Left ventricle myocardium superior (tissue), 1 donor: Measurements from ENCODE around the gene CLNK. TPM values are rescaled to one million over a fixed set of nuclear protein-coding genes. Genes with fewer than 3 reads are reported as not detected.
"Not testable (repeated sequence)": the region's sequence is repeated elsewhere in the genome, so short reads cannot be mapped to it uniquely, and the experiment has no call there.

ENCODE experiments used
- ATAC-seq: fragments of 200-7000 bp; cut with Tn5 transposase; one replicate; pipeline ENCODE4 v1.9.1; 2020; ENCODE audit warnings: mild to moderate bottlenecking, moderate library complexity
- DNase-seq: peaks from one replicate; pipeline ENCODE4 v3.0.0-alpha.2; 2020
- intact Hi-C: fragments of 100-400 bp; cut with micrococcal nuclease; formaldehyde crosslinking; loops from one replicate; pipeline ENCODE4 v1.11.0; 2022
- total RNA-seq: library from RNA; stranded (reverse); fragmentation: NEBNext Ultra II Directional; extraction: Animal tissue kit (Norgen Biotek cat#: 25700); gene quantifications from one replicate; pipeline ENCODE4 v1.2.1, GENCODE V29; 2021
- donor health status: DM: no; HTN: yes; CAD: no; lungs with severe emphysema.

Gene CLNK
- total RNA-seq, 1 donor from 2014 or later = not detected

DNA sequence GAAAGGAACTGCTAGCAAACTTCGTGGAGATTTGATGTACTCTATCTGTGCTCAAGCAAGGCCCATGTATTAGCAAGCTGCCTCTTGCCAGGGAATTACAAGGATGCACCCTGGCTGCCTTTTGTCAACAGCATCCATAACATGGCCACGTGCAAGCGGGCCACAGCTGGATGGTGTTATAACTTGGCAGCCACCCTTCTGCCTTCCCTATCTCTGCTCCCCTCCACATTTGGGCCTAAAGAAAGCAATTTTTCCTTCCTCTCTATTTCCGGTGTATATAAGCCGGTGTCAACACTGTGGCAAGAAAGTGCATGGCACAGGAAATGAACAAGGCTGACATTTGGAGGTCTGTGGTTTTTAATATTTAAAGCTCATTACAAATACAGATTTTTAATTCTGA is 94.8 kb downstream of the CLNK start:
- intact Hi-C loops = no loop called here
- DNase-seq (no peak), ATAC-seq (no peak)

DNA sequence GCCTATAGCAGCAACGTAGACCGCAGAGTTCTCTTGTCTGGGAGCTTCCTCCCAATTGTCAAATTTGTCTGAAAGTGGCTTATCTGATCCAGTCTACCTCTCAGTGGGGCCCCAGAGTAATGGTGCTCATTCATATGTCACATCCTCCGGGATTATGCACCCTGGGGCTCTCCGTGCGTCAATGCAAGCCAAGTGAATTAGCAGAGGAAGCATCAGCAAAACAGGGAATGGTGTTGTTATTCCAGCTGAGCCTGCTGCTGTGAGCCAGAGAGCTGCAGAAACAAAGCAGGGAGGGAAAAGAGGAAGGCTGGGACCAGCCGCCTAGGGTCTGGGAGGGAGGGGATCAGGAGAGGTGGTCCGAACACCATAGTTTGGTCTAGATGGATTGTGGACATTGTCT is 95.2 kb downstream of the CLNK start:
- ATAC-seq (no peak), DNase-seq (no peak)
- intact Hi-C loops = no loop called here

DNA sequence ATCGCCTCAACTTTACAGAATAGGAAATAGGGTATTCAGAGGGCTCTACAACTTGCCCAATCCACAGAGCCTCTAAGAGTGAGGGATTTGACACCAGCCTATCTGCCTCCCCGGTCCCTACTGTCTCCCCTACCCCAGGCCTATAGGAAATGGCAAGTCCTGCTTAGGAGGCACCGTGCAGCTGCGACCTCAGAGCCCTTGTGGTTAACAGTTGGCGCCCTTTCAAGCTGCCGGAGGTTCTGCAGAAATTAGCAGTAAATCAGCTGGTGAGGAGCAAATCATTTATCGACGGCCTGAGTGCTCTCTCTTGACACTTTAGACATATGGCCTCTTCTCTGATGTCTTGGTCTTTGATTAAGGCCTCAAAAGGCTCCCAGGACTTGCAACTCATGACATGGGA is 96.9 kb downstream of the CLNK start:
- ATAC-seq (no peak), DNase-seq (no peak)
- intact Hi-C loops = no loop called here

DNA sequence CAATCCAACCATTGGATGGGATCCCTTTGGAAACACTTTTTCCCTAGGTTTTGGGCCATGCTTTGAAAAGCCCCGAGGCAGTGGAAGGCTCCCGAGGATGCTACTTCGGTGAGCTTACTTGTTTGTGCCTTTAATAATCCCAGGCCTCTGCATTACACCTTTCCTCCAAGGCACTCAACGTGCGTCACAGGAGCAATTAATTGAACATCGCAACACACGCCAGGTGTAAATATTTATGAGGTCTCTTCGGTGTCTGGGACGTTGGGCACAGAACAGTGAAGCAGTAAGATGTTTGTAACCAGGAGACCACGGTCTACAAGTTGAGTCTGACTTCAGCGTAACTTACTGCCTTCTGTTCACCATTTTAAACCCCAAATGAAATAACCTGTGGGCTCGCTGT is 97.3 kb downstream of the CLNK start:
- ATAC-seq (no peak), DNase-seq (no peak)
- intact Hi-C loops = no loop called here

DNA sequence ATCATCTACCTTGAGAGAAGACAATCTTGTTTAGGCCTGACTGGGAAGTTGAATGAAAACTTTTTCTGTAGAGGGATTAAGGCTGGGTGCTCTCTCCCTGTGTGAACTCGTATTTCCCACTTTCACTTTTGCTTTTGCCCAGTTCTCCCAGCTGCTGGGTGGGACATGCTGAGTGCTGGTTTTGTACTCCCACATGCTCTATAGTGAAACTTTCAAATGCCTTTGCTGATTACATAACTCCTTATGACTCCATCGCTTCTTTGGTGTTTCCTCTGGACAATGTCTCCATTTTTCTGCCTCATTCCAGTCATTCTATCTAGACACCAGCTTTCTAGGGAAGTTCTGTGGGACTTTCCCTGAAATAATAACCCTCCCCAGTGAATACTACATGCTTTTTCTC is 100.5 kb downstream of the CLNK start:
- DNase-seq (no peak), ATAC-seq (peak; percentile 85)
- intact Hi-C loops = no loop called here

DNA sequence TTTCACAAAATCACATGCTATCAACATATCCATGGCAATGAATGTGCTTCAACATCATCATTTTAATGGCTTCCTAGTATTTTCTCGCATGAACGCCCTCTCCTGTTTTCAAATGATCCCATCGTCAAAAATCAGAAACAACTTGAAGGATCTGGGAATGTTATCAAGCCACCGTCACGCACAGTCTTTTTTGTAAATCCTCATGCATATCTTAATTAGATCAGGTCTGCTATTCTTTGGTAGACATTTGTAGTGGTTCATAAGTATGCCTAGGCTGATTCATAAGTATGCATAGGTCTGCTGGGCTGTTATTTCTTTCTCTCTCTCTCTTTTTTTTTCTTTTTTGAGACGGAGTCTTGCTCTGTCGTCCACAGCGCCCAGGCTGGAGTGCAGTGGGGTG is 101.6 kb downstream of the CLNK start:
- ATAC-seq = no peak
- intact Hi-C loops = no loop called here
- DNase-seq = no peak

DNA sequence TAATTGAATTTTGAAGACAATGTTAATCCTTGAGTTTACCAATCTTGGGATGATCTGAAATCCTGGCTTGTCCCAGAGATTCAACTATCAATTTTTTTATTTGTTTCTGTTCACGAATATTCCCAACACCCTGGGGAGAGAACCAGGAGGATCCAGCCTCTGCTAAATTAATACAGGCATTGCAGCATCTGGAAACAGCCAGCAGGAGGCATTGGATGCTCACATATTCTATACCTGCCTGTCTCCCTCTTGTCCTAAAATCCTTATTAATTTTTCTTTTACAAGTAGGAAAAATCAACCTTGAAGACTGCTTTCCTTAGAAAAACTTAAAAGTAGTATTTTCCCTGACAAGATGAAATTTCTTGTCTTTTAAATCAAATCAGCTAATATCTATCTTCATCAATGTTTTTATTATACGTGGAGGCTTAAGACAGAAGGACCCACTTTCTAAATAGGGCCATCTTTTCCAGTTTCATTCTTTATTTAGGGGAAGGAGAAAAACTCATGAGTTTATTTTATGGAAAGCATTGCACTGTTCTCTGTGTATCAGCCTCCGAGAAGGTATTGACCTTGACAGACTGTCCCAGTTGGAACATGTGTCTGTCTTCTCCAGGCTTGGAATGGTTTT is 102.4 kb downstream of the CLNK start:
- DNase-seq (no peak), ATAC-seq (peak; percentile 71)
- intact Hi-C loops = no loop called here

DNA sequence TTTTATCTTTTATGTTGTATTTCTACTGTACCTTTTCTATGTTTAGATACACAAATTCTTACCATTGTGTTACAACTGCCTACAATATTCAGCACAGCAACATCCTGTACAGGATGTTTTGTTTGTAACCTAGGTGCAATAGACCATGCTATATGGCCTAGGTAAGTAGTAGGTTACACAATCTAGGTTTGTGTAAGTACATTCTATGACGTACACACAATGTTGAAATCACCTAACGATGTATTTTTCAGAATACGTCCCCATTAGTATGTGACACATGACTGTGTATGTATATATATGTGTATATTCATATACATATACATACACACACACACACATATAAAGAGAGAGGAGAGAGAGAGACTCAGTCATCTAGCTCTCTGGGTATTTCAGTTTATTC is 103.5 kb downstream of the CLNK start:
- intact Hi-C loops = no loop called here
- ATAC-seq (no peak), DNase-seq (no peak)

DNA sequence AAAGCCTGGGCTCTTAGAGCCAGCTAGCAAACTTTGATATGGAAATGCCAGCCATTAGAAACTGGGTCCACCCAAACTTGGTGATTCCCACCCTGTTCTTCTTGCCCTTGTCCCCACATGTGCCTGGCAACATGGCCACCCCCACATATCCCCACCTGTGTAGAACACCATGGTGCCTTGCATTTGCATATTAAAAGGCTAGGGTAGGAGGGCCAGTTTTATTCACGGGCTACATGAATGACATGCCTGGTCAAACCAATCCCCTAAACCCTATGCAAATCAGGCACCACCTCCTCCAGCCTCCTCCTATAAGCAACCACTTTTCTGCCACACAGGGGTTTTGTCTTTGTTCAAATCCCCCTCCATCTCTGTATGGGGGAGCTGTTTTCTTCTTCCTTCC is 104.9 kb downstream of the CLNK start:
- DNase-seq (no peak), ATAC-seq (no peak)
- intact Hi-C loops = no loop called here

DNA sequence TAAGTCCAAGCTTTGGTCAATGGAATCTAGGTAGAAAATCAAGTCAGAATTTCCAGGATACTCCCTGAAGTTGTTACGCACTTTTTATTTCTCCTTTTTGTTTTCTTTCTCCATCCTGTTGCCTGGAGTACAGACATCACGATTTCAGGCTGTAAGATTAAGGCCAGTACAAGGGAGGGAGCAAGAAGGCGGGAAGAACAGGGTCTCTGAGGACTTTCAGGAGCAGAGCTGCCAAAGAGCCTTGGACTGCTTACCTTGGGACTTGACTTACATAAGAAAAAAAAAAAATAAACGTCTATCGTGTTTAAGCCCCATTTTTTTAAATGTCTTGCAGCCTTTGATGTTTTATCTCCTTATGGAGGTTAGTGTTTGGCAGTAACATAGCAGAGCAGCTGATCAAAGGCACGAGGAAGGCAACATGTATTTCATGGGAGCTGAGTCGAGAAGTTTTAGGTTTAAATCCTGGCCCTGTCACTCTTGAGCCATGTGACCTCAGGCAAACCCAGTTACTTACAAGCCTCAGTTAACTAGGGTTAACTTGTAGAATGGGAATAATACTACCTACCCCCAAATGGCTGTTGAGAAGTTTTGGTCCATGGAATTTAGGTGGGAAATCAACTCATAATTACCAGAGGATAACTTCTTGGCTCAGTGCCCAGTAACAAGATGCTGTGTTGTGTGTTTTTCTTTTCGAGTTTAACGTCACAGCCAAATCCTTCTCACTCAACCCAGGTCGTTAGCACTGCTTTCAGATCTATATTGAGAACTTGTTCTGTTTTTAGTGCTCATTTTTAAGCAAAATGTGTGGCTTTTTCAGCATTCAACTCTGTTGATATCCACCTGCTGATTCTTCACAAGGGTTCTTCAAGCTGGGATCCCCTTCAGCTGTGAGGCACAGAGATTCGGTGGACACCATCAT is 106.8 kb downstream of the CLNK start:
- peak; percentile 56 for ATAC-seq
- DNase-seq = no peak
- intact Hi-C loops = no loop called here

DNA sequence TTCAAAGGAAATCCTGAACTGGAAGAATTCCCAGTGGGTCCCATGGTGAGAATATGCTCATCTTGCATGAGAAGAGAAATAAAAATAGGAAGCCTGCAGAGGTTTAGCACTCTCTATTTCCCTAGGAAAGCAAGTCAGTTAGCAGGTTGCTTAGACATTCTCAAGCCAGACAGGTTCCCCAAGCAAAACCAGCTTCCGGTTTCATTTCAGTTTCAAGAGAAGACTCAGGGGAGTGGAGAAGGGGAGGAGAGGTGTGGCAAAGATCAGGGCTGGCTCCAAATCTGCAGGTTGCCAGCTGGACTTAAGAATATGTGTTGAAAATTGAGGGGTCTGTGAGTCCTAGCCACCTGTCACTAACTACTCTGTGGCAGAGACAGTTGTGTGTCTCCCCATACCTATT is 107.5 kb downstream of the CLNK start:
- no peak for DNase-seq
- intact Hi-C loops = no loop called here
- no peak for ATAC-seq

DNA sequence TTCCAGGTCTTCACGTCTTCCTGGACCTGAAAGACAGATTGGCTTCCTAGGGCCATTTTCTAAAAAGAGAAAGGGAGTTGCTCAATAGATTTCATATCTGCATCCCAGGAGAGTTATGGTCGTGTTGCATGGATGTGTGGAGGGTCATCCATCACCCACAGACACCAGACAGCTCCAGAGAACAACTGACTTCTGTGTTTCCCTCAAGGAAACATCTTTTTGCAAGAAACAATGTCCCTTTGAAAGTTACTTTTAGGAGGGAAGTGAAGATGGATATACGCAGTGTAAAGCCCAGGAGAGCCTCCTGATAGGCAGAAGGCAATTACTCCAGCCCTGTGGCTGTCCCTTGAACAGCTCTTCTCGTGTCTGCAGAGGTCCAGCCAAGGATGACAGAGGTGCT is 108.3 kb downstream of the CLNK start:
- intact Hi-C loops = no loop called here
- DNase-seq (no peak), ATAC-seq (no peak)

DNA sequence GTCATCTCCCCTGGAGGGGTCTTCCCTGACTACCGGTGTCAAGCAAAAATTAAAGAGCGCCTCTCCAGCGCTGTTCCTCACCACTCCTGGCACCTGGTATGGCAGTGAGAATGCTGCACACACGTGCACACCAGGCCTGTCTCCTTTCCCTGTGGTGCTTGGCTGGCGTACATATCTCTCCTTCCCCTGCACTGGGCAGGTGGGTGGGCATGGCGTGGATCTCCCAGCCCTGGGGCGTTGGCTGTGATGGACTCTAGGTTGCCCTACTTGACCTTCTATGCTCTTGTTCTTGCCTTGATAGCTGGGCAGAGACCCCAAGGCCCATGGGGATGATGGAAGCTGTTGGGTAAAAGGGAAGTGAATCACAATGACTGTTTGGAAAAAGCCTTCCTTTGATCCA is 109.2 kb downstream of the CLNK start:
- intact Hi-C loops = no loop called here
- no peak for DNase-seq
- ATAC-seq = no peak

DNA sequence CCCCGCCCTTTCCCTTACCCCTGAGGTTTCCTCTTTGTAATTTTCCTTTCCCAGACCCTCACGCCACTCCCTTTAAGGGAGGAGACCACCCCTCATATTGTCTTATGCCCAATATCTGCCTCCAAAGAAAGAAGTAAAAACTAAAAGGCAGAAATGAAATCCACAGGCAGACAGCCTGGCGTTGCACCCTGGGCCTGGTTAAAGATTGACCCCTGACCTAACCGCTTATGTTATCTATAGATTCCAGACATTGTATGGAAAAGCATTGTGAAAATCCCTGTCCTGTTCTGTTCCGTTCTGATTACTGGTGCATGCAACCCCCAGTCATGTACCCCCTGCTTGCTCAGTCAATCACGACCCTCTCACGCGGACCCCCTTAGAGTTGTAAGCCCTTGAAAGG is 110.0 kb downstream of the CLNK start:
- DNase-seq, intact Hi-C loops, ATAC-seq: not testable (repeated sequence)

DNA sequence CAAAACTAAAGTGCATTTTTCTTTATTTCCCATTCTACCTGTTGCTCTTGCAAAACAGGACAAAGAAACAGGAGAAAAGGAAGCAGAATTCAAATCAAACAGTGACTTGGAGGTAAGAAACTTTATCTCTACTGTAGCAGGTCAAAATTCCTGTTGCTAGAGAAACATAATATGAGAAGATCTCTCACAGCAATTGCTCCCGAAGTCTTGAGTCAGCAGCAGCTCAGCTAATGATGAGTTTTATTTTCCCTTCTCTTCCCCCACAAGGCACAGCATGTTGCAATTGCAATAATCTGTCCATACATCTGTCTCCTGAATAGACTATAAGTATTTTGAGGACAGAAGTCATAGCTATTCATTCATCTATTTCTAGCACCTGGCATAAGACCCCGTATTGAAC is 112.7 kb downstream of the CLNK start:
- no peak for ATAC-seq
- intact Hi-C loops = no loop called here
- DNase-seq = no peak

DNA sequence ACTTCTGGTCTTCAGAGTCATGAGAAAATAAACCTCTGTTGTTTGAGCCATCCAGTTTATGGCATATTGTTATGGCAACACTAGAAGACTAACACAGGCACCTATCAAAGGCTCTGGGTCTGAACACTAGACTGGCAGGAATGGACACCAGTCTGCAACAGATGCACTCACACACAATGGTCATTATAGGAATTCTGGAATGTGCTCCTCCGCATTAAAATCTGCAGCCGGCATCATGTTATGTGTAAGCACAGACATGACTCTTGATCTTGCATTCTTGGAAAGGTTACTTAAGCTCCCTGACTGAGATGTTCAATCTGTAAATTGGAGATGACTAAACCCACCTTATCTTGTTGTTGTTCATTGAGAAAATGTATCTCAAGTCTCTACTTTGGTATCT is 115.1 kb downstream of the CLNK start:
- DNase-seq = no peak
- no peak for ATAC-seq
- intact Hi-C loops = no loop called here

DNA sequence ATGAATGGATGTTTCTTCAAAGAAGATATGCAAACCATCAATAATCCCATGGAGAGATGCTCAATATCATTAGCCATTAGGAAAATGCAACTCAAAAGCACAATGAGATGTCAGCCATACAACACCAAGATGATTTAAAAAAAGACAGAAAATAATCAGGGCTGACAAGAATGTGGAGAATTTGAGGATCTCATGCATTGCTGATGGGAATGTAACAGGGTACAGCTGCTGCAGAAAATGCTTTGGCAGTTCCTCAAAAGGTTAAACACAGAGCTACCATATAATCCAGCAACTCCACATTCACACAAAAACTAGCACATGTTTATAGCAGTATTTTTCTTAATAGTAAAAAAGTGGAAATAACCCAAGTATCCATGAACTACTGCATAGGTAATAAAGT is 116.8 kb downstream of the CLNK start:
- no peak for ATAC-seq
- no peak for DNase-seq
- intact Hi-C loops = no loop called here

DNA sequence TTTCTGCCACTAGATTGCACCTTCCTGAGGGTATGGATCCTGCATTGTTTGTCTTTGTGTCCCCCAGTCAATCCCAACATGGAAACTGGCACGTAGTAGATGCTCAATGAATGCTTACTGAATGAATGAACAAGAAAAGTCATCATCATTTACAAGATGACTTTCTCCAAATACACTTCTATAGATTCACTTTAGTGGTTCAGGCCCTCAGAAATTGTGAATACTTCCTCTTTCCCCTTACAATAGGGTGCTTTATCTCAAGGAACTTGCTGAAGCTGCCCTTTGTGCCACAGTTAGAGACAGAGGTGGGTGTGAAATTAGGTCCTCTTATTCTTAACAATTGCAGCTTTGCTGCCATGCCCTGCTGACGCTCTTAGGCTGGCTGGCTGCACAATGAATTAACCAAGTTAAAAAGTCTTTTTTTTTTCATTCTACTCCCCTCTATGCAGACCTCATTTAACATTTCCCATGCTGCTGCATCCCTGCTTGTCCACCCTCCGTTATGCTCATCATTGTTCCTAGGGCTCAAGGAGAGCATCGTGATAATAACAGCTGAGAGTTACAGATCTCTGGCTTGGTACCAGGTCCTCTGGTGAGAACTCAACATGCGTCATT is 119.3 kb downstream of the CLNK start:
- ATAC-seq = no peak
- DNase-seq = no peak
- intact Hi-C loops = no loop called here

DNA sequence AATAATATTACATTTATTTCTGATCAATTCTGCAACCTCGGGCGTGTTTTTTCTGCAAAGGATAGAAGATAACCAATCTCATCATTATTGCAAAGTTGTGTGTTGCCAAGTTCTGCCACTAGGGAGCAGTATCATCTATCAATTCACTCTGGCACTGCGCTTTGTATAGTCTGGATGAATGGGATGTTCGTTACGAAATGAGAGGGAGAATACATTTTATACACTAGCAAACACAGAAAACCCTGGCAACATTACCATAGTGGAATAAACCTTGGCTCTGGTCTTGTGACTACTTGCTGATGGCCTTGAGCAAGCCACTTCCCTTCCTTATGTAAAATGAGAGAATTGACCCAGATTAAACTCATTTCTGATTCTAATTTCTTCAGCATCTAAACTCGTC is 129.9 kb downstream of the CLNK start:
- DNase-seq (no peak), ATAC-seq (peak; percentile 60)
- intact Hi-C loops = no loop called here

DNA sequence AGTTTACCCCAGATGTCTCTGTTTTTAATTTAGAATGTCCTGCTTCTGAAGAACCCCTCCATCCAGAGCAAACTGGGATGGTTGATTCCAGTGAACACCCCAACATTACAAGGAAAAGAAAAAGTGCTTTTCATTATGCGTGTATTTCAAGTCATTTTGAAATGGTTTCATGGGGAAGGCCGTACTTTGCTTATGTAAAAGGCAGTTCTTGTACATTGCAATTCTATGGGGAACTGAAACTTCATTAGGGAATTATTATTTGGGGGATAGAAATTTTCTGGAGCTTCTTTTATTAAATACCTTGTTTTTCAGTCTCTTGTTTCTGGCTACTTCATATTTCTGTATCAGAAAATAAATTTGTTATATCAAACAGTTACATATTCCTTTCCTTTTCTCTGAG is 130.4 kb downstream of the CLNK start:
- ATAC-seq = no peak
- intact Hi-C loops = no loop called here
- no peak for DNase-seq
